Suppressor macrophage treated with lipopolysaccharide for 4 hours (primary cell): ENCODE data around the gene SYNE4.
A peak's percentile ranks its signal among the peaks of the same experiment; 100 is the strongest.
"Not testable (repeated sequence)": the region's sequence is repeated elsewhere in the genome, so short reads cannot be mapped to it uniquely, and the experiment has no call there.

Source experiments
- DNase-seq: peaks from one replicate; pipeline ENCODE4 v3.0.0-alpha.2; 2020

Gene SYNE4

GRCh38 chr19:35988824-35989223 lies 19.8 kb downstream of the SYNE4 start:
- DNase-seq: no peak

- DNase-seq: no peak
These were observed 21.1 kb downstream of the SYNE4 start for GRCh38 chr19:35987571-35987896.

- peak; percentile 65 for DNase-seq
These were observed 21.7 kb downstream of the SYNE4 start for GRCh38 chr19:35986664-35987570.

- no peak for DNase-seq
These were observed 22.5 kb downstream of the SYNE4 start for GRCh38 chr19:35986111-35986510.

GRCh38 chr19:35983177-35983576 lies 25.4 kb downstream of the SYNE4 start:
- no peak for DNase-seq

GRCh38 chr19:35980997-35981396 lies 27.6 kb downstream of the SYNE4 start:
- not testable (repeated sequence) for DNase-seq

- no peak for DNase-seq
These were observed 29.7 kb downstream of the SYNE4 start for GRCh38 chr19:35978832-35979365.

GRCh38 chr19:35978271-35978670 lies 30.3 kb downstream of the SYNE4 start:
- no peak for DNase-seq

GRCh38 chr19:35977446-35978222 lies 31.0 kb downstream of the SYNE4 start:
- DNase-seq: peak; percentile 9

GRCh38 chr19:35975608-35976214 lies 32.9 kb downstream of the SYNE4 start:
- peak; percentile 21 for DNase-seq

- peak; percentile 6 for DNase-seq
These were observed 35.1 kb downstream of the SYNE4 start for GRCh38 chr19:35973487-35973886.

GRCh38 chr19:35966771-35967170 lies 41.8 kb downstream of the SYNE4 start:
- no peak for DNase-seq

- peak; percentile 45 for DNase-seq
These were observed 45.1 kb downstream of the SYNE4 start for GRCh38 chr19:35963514-35963913.

- DNase-seq: no peak
These were observed 48.1 kb downstream of the SYNE4 start for GRCh38 chr19:35960432-35960972.

- DNase-seq: no peak
These were observed 48.7 kb downstream of the SYNE4 start for GRCh38 chr19:35959968-35960320.

- DNase-seq: peak; percentile 56
These were observed 49.3 kb downstream of the SYNE4 start for GRCh38 chr19:35959040-35959967.

- DNase-seq: no peak
These were observed 50.0 kb downstream of the SYNE4 start for GRCh38 chr19:35958660-35959039.

GRCh38 chr19:35957411-35957810 lies 51.2 kb downstream of the SYNE4 start:
- not testable (repeated sequence) for DNase-seq

GRCh38 chr19:35955881-35956634 lies 52.6 kb downstream of the SYNE4 start:
- no peak for DNase-seq
